WERI-Rb-1 (cell line): Measurements from ENCODE around the gene FUT6.
"Not testable (repeated sequence)": the region's sequence is repeated elsewhere in the genome, so short reads cannot be mapped to it uniquely, and the experiment has no call there.

ENCODE experiments used
- DNase-seq: peaks from one replicate; pipeline ENCODE4 v3.0.0-alpha.2; 2020
- H3K27ac ChIP-seq: fragments of 250-450 bp; sonication (Bioruptor Pico); 2 replicates; pipeline ENCODE4 v1.5.1; 2020; ENCODE audit warnings: mild to moderate bottlenecking, moderate library complexity
- H3K27me3 ChIP-seq: fragments of 250-450 bp; sonication (Bioruptor Pico); 2 replicates; pipeline ENCODE4 v1.5.1; 2021; ENCODE audit warnings: mild to moderate bottlenecking, low read depth, moderate library complexity; ENCODE audit not compliant: insufficient read depth, severe bottlenecking
- H3K36me3 ChIP-seq: fragments of 250-450 bp; sonication (Bioruptor Pico); 2 replicates; pipeline ENCODE4 v1.5.1; 2020; ENCODE audit warnings: mild to moderate bottlenecking, moderate library complexity
- H3K4me3 ChIP-seq: 2 replicates; pipeline ENCODE4 v1.5.1; 2011; ENCODE audit warnings: low read depth, mild to moderate bottlenecking, control low read depth, low read length
- H3K9me3 ChIP-seq: fragments of 250-450 bp; sonication (Bioruptor Pico); 2 replicates; pipeline ENCODE4 v1.5.1; 2021; ENCODE audit warnings: mild to moderate bottlenecking, moderate library complexity; ENCODE audit not compliant: severe bottlenecking
- CTCF ChIP-seq: IDR thresholded peaks from 2 replicates; pipeline ENCODE4 v1.5.1; 2011; ENCODE audit warnings: low read depth, mild to moderate bottlenecking, control low read depth, inconsistent platforms, low read length

Gene FUT6

GRCh38 chr19:5785423-5785822, 54.1 kb downstream of the FUT6 start:
- Histone ChIP-seq H3K27ac (no peak overlapping the region), H3K36me3 (peaks cover 57% of the 10 kb centered on the region), H3K9me3 (no peaks in the 10 kb centered on the region), H3K4me3 (no peak overlapping the region), H3K27me3 (no peaks in the 10 kb centered on the region)
- DNase-seq: no peak
- no peak for TF ChIP-seq CTCF

- H3K4me3 ChIP-seq: no peak within 1 kb of the TSS
- H3K9me3 ChIP-seq: no peaks in the 10 kb centered on the region
- H3K36me3 ChIP-seq: peaks cover 50% of the 10 kb centered on the region
Measured at GRCh38 chr19:5784581-5785147, 54.8 kb downstream of the FUT6 start, which contains the start of gene PRR22. Gene PRR22, minus strand, starts transcription at chr19:5784746. Its CDS starts 86 bp downstream, at chr19:5784660.

GRCh38 chr19:5782945-5783919, 56.3 kb downstream of the FUT6 start:
- Histone ChIP-seq H3K9me3 (no peaks in the 10 kb centered on the region), H3K4me3 (no peak overlapping the region), H3K36me3 (peaks cover 36% of the 10 kb centered on the region), H3K27me3 (no peaks in the 10 kb centered on the region), H3K27ac (no peak overlapping the region)
- no peak for DNase-seq
- TF ChIP-seq CTCF: no peak

More at GRCh38 chr19:5784581-5785147, 54.8 kb downstream of the FUT6 start, which contains the start of gene PRR22:
- Histone ChIP-seq H3K27me3 (no peaks in the 10 kb centered on the region), H3K27ac (no peak within 1 kb of the TSS)
- no peak for TF ChIP-seq CTCF
- no peak for DNase-seq

- DNase-seq: no peak
- peaks cover 27% of the 10 kb centered on the region for H3K36me3 ChIP-seq
- TF ChIP-seq CTCF: no peak
Measured at GRCh38 chr19:5782322-5782721, 57.2 kb downstream of the FUT6 start.

GRCh38 chr19:5780916-5781315, 58.6 kb downstream of the FUT6 start:
- not testable (repeated sequence) for H3K27ac ChIP-seq, H3K9me3 ChIP-seq, DNase-seq, H3K27me3 ChIP-seq, H3K4me3 ChIP-seq
- H3K36me3 ChIP-seq: peaks cover 15% of the 10 kb centered on the region

More at GRCh38 chr19:5782322-5782721, 57.2 kb downstream of the FUT6 start:
- Histone ChIP-seq H3K27ac (no peak overlapping the region), H3K27me3 (no peaks in the 10 kb centered on the region), H3K9me3 (no peaks in the 10 kb centered on the region), H3K4me3 (no peak overlapping the region)
